ENCODE measurements around the gene HHAT.

The HHAT gene

DNA sequence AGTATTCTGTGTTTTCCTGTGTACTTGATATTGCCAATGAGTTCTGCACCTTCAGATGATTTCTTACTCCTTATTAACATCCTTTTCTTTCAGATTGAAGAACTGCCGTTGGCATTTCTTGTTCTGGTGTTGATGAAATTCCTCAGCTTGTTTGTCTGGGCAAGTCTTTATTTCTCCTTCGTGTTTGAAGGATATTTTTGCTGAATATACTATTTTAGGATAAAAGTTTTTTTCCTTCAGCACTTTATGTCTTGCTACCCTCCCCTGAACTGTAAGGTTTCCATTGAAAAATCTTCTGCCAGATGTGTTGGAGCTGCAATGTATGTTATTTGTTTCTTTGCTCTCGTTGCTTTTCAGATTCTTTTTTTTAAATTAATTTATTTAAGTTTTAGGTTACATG is 265.9 kb downstream of the HHAT start:
- Histone ChIP-seq H3K4me3 (ENCODE audit: insufficient read length, low read depth) (no peak overlapping the region), H3K36me3 (ENCODE audit: insufficient read depth, insufficient read length, low read length) (no peaks in the 10 kb centered on the region), H3K9ac (ENCODE audit: insufficient read length, low read depth) (no peak overlapping the region), H3K4me1 (ENCODE audit: insufficient read depth, insufficient read length) (peaks cover 6% of the 10 kb centered on the region), H3K9me3 (ENCODE audit: insufficient read depth, low read length) (peaks cover 9% of the 10 kb centered on the region; the same call in 1 of the 2 replicates), H3K27me3 (ENCODE audit: insufficient read depth, insufficient read length) (no peaks in the 10 kb centered on the region)
- DNase-seq (ENCODE audit: low read depth, low spot score), result no peak
- TF ChIP-seq SUZ12 (IDR thresholded peaks at IDR 0.05; ENCODE audit: extremely low read depth, insufficient read depth, insufficient read length), result no peak
- no peak for TF ChIP-seq YY1 (IDR thresholded peaks at IDR 0.05; ENCODE audit: insufficient read depth, insufficient read length)
- TF ChIP-seq ZNF274 (IDR thresholded peaks at IDR 0.05; ENCODE audit: low read depth, low read length), result no peak

- no peaks in the 10 kb centered on the region for H3K27me3 ChIP-seq (ENCODE audit: insufficient read depth, insufficient read length)
- H3K4me3 ChIP-seq (ENCODE audit: insufficient read length, low read depth), result no peak overlapping the region
- H3K9me3 ChIP-seq (ENCODE audit: insufficient read depth, low read length), result no peaks in the 10 kb centered on the region; the same call in 1 of the 2 replicates
- H3K4me1 ChIP-seq (ENCODE audit: insufficient read depth, insufficient read length), result peaks cover 6% of the 10 kb centered on the region
- no peak for DNase-seq (ENCODE audit: low read depth, low spot score)
- no peak for TF ChIP-seq ZNF274 (IDR thresholded peaks at IDR 0.05; ENCODE audit: low read depth, low read length)
- TF ChIP-seq SUZ12 (IDR thresholded peaks at IDR 0.05; ENCODE audit: extremely low read depth, insufficient read depth, insufficient read length), result no peak
- TF ChIP-seq YY1 (IDR thresholded peaks at IDR 0.05; ENCODE audit: insufficient read depth, insufficient read length), result no peak
- no peak overlapping the region for H3K9ac ChIP-seq (ENCODE audit: insufficient read length, low read depth)
- H3K36me3 ChIP-seq (ENCODE audit: insufficient read depth, insufficient read length, low read length), result no peaks in the 10 kb centered on the region
Observed at GRCh38 chr1:210596641-210597040, 267.9 kb downstream of the HHAT start.

GRCh38 chr1:210597555-210598134 is 268.9 kb downstream of the HHAT start:
- no peaks in the 10 kb centered on the region for H3K27me3 ChIP-seq (ENCODE audit: insufficient read depth, insufficient read length)
- no peaks in the 10 kb centered on the region; the same call in 1 of the 2 replicates for H3K9me3 ChIP-seq (ENCODE audit: insufficient read depth, low read length)
- DNase-seq (ENCODE audit: low read depth, low spot score), result peak; percentile 54
- H3K4me1 ChIP-seq (ENCODE audit: insufficient read depth, insufficient read length), result peaks cover 6% of the 10 kb centered on the region
- no peak overlapping the region for H3K4me3 ChIP-seq (ENCODE audit: insufficient read length, low read depth)
- no peaks in the 10 kb centered on the region for H3K36me3 ChIP-seq (ENCODE audit: insufficient read depth, insufficient read length, low read length)
- H3K9ac ChIP-seq (ENCODE audit: insufficient read length, low read depth), result no peak overlapping the region
- TF ChIP-seq YY1 (IDR thresholded peaks at IDR 0.05; ENCODE audit: insufficient read depth, insufficient read length), result no peak
- no peak for TF ChIP-seq ZNF274 (IDR thresholded peaks at IDR 0.05; ENCODE audit: low read depth, low read length)
- TF ChIP-seq SUZ12 (IDR thresholded peaks at IDR 0.05; ENCODE audit: extremely low read depth, insufficient read depth, insufficient read length), result no peak

- TF ChIP-seq ZNF274 (IDR thresholded peaks at IDR 0.05; ENCODE audit: low read depth, low read length), result no peak
- TF ChIP-seq SUZ12 (IDR thresholded peaks at IDR 0.05; ENCODE audit: extremely low read depth, insufficient read depth, insufficient read length), result no peak
- no peak for TF ChIP-seq YY1 (IDR thresholded peaks at IDR 0.05; ENCODE audit: insufficient read depth, insufficient read length)
- Histone ChIP-seq H3K9ac (ENCODE audit: insufficient read length, low read depth) (no peak overlapping the region), H3K27me3 (ENCODE audit: insufficient read depth, insufficient read length) (no peaks in the 10 kb centered on the region), H3K4me1 (ENCODE audit: insufficient read depth, insufficient read length) (peaks cover 6% of the 10 kb centered on the region), H3K9me3 (ENCODE audit: insufficient read depth, low read length) (no peaks in the 10 kb centered on the region; the same call in 1 of the 2 replicates), H3K4me3 (ENCODE audit: insufficient read length, low read depth) (no peak overlapping the region), H3K36me3 (ENCODE audit: insufficient read depth, insufficient read length, low read length) (no peaks in the 10 kb centered on the region)
- no peak for DNase-seq (ENCODE audit: low read depth, low spot score)
Observed at GRCh38 chr1:210598135-210598652, 269.5 kb downstream of the HHAT start.

DNA sequence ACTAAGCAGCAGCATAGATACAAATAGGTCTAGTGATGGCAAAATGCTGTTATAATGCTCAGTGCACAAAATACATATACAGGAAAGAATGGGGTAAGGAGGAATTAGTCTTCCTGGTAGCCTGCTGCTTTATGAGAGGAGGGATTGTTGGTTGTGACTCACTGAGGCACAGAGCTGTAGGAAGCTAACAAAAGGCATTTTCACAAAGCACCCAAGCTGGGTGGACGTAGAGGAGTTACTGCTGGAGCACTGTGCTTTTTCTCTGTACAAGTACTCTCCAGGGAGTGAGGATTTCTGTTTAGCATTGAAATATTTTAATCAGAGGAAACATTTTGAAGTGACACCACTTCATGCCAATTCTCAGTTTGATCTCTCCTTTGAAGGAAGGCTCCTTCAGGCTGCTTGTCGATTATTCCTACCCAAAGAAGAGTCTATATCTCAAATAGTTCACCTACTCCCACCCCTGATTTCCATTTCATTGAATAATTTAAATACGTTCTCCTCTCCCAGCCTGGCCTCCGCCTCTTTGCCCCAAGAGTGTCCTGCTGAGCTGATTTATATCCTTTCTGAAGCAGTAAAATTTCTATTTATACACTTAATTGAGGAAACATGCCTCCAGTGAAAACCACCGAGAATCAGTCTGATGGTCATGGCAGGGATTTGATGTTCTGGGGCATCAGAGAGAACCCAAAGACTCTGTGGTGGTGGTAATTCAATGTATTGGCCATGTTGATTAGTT is 271.9 kb downstream of the HHAT start:
- no peak for TF ChIP-seq SUZ12 (IDR thresholded peaks at IDR 0.05; ENCODE audit: extremely low read depth, insufficient read depth, insufficient read length)
- no peak for TF ChIP-seq ZNF274 (IDR thresholded peaks at IDR 0.05; ENCODE audit: low read depth, low read length)
- no peak for TF ChIP-seq YY1 (IDR thresholded peaks at IDR 0.05; ENCODE audit: insufficient read depth, insufficient read length)

GRCh38 chr1:210603123-210603522 is 274.4 kb downstream of the HHAT start:
- no peak for DNase-seq (ENCODE audit: low read depth, low spot score)
- peaks cover 4% of the 10 kb centered on the region for H3K4me1 ChIP-seq (ENCODE audit: insufficient read depth, insufficient read length)
- H3K9me3 ChIP-seq (ENCODE audit: insufficient read depth, low read length), result no peaks in the 10 kb centered on the region
- H3K27me3 ChIP-seq (ENCODE audit: insufficient read depth, insufficient read length), result no peaks in the 10 kb centered on the region
- H3K9ac ChIP-seq (ENCODE audit: insufficient read length, low read depth), result no peak overlapping the region
- H3K4me3 ChIP-seq (ENCODE audit: insufficient read length, low read depth), result no peak overlapping the region
- TF ChIP-seq YY1 (IDR thresholded peaks at IDR 0.05; ENCODE audit: insufficient read depth, insufficient read length), result no peak
- TF ChIP-seq SUZ12 (IDR thresholded peaks at IDR 0.05; ENCODE audit: extremely low read depth, insufficient read depth, insufficient read length), result no peak
- H3K36me3 ChIP-seq (ENCODE audit: insufficient read depth, insufficient read length, low read length), result no peaks in the 10 kb centered on the region

More for the DNA sequence above, 271.9 kb downstream of the HHAT start:
- Histone ChIP-seq H3K4me1 (ENCODE audit: insufficient read depth, insufficient read length) (peaks cover 6% of the 10 kb centered on the region), H3K4me3 (ENCODE audit: insufficient read length, low read depth) (no peak overlapping the region), H3K9ac (ENCODE audit: insufficient read length, low read depth) (no peak overlapping the region), H3K36me3 (ENCODE audit: insufficient read depth, insufficient read length, low read length) (no peaks in the 10 kb centered on the region), H3K27me3 (ENCODE audit: insufficient read depth, insufficient read length) (no peaks in the 10 kb centered on the region), H3K9me3 (ENCODE audit: insufficient read depth, low read length) (no peaks in the 10 kb centered on the region; the same call in 1 of the 2 replicates)
- no peak for DNase-seq (ENCODE audit: low read depth, low spot score)

DNA sequence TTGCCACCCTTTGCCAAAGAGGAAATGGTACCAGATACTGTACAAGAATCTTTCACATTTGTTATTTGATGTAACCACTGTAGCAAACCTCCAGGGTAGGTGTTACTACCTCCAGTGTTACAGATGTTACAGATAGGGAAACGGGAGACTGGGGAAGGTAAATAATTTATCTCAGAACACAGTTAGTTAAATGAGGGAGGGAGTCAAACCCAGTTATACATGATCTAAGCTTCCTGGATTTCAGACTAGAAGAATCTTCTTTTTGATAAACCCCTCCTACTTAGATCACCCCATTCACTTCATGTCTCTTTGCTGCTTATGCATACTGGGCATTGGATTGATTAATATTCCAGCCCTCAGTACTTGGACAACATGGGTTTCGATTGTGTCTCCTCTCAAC is 276.4 kb downstream of the HHAT start:
- Histone ChIP-seq H3K36me3 (ENCODE audit: insufficient read depth, insufficient read length, low read length) (no peaks in the 10 kb centered on the region), H3K9me3 (ENCODE audit: insufficient read depth, low read length) (peaks cover 4% of the 10 kb centered on the region; the same call in 1 of the 2 replicates), H3K27me3 (ENCODE audit: insufficient read depth, insufficient read length) (no peaks in the 10 kb centered on the region), H3K9ac (ENCODE audit: insufficient read length, low read depth) (no peak overlapping the region), H3K4me3 (ENCODE audit: insufficient read length, low read depth) (no peak overlapping the region), H3K4me1 (ENCODE audit: insufficient read depth, insufficient read length) (no peaks in the 10 kb centered on the region)
- no peak for TF ChIP-seq YY1 (IDR thresholded peaks at IDR 0.05; ENCODE audit: insufficient read depth, insufficient read length)
- no peak for TF ChIP-seq SUZ12 (IDR thresholded peaks at IDR 0.05; ENCODE audit: extremely low read depth, insufficient read depth, insufficient read length)
- no peak for TF ChIP-seq ZNF274 (IDR thresholded peaks at IDR 0.05; ENCODE audit: low read depth, low read length)
- DNase-seq (ENCODE audit: low read depth, low spot score), result no peak
